ENCODE measurements around the gene ST3GAL4. TPM values are rescaled to one million over a fixed set of nuclear protein-coding genes. Genes with fewer than 3 reads are reported as not detected.
"Not testable (repeated sequence)": the region's sequence is repeated elsewhere in the genome, so short reads cannot be mapped to it uniquely, and the experiment has no call there.

Gene ST3GAL4
- total and polyA plus RNA-seq, 5 experiments from 2014 or later, result 1.1 to 6.6 (median 2.1) TPM

DNA sequence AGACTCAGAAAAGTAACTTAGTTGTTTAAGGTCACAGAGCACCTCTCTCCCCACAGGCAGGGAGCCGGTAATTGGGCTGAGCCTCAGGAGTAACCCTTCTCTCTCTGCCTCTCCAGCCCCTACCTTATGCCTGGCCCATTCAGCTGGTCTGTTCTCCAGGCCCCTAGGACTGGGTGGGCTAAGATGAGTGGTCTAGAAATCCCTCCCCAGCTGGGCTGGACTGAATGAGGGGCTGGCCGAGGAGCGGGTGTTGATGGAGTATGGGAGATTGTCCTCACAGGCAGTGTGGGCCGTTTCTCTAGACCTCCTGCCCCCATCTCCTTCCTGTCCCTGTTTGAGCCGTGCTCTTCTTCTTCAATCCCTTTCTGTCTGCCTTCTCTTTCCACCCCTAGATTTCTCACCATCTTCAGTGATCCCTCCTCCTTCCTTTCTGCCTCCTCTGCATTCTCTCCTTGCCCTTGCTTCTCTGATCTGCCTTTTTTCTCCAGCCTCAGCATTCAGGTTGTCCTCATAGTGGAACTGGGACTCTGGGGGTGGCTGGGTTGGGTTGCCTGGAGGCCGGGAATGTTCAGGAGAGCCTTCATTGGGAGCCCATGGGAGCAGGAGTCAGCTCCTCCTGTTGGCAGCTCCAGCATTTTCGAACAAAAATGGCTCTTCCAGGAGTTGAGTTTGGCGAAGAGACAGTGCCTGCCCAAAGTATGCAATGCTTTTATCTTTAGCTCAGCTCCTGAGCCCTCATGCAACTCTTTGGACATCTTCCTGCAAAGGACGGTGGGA, 7.6 kb downstream of the ST3GAL4 start:
- DNase-seq (no peak), ATAC-seq (no peak)
- H3K4me1 Mint-ChIP-seq, result peaks cover 0 to 10% (median 7%) of the 10 kb centered on the region in 4 donors
- no peak overlapping the region for H3K4me3 Mint-ChIP-seq
- H3K27me3 Mint-ChIP-seq, result no peaks in the 10 kb centered on the region
- peak overlapping the region in 1 of 10 donors; percentile 33 for H3K27ac Mint-ChIP-seq
- H3K36me3 Mint-ChIP-seq, result no peaks in the 10 kb centered on the region
- H3K9me3 Mint-ChIP-seq, result no peaks in the 10 kb centered on the region
- POLR2A ChIA-PET, result no interaction called here

DNA sequence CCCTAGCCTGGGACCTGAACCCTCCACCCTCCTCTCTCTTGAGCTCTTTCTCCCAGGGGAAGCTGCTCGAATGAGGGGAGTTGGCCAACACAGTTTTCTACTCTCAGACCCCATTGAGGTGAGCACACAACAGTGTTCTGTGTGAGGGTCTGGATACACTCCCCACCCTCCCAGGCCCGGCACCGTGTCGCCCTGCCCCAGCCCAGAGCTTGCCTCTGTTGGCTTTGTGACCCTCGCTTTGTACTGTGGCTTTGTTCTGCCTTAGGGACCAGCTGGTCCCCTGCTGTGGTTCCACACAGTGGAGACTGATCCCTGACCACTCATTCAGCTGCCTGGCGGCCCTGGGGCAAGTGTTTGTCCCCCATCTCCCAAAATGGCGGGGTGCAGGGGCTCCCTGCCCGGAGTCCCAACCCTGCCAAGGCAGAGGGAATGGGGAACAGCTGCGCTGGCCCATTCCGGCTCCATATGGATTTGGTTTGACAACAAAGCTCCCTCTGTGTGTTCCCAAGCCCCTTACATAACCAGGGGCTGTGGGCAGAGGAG, 8.3 kb downstream of the ST3GAL4 start:
- Mint-ChIP-seq H3K4me3 (no peak overlapping the region), H3K36me3 (no peaks in the 10 kb centered on the region), H3K4me1 (peaks cover 0 to 11% (median 7%) of the 10 kb centered on the region in 4 donors), H3K27me3 (no peaks in the 10 kb centered on the region), H3K9me3 (no peaks in the 10 kb centered on the region), H3K27ac (no peak overlapping the region)
- ATAC-seq (no peak), DNase-seq (no peak)
- POLR2A ChIA-PET, result no interaction called here

DNA sequence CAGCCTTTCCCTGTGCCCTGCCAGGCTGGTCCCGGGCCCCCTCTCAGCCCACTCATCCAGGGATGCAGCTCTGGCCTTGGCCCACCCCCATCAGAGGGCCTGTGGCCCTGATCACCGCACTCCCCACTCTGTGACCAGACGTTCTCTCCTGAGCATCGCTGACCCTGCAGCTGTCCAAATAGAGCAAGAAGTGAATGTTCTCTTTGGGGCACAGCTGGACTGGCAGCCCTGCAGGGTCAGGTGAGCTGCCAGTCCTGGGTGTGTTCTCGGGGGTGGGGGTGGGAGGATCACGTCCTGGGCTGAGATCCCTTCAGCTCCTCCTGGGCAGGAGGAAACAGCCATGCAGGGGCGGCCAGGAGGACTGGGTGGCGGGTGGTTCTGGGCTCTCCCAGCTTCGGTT, 9.2 kb downstream of the ST3GAL4 start:
- H3K27me3 Mint-ChIP-seq, DNase-seq, H3K9me3 Mint-ChIP-seq, POLR2A ChIA-PET, H3K27ac Mint-ChIP-seq, H3K36me3 Mint-ChIP-seq, ATAC-seq, H3K4me3 Mint-ChIP-seq: not testable (repeated sequence)
- peaks cover 0 to 15% (median 8%) of the 10 kb centered on the region in 4 donors for H3K4me1 Mint-ChIP-seq

GRCh38 chr11:126365508-126365907, 10.0 kb downstream of the ST3GAL4 start:
- ATAC-seq, DNase-seq, H3K27me3 Mint-ChIP-seq, H3K4me3 Mint-ChIP-seq, H3K9me3 Mint-ChIP-seq, POLR2A ChIA-PET, H3K27ac Mint-ChIP-seq, H3K36me3 Mint-ChIP-seq: not testable (repeated sequence)
- H3K4me1 Mint-ChIP-seq, result peaks cover 0 to 17% (median 8%) of the 10 kb centered on the region in 4 donors

DNA sequence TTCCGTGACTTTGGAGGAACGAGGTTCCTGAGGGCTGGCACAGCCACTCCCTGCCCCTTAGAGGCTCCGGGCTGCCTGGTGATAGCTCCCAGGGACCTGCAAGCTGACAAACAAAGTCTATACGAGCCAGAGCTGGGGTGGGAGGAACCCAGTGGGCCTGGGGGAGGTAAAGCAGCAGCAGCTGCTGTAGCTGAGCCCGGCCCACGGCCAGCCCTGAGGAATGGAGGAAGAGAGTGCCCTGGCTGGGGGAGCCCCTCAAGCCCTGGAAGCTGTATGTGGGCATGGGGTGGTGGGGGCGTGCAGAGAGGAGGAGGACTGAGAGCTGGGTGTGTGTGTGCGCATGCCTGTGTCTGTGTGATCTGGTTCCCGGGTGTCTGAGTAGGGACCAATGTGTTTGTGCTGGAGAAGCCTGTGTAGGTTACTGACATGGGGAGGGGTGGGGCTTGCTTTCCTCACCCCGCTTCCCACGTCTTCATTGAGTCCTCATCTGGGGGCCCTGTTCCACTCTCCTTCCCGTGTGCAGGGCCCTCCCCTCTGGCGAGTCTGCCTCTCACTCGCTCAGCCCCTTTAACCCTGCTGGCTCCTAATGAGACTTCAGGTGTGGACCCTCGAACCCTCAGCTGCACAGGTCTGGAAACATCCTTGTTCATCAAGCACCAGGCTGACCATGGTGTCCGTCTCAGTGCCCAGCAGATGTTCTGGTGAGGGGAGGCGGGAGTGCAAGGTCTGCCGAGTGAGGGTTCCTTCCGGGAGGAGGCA, 10.8 kb downstream of the ST3GAL4 start:
- Mint-ChIP-seq H3K27me3 (no peaks in the 10 kb centered on the region), H3K9me3 (no peaks in the 10 kb centered on the region), H3K4me3 (peak overlapping the region in 7 of 10 donors; percentile 11 to 48 (median 36)), H3K27ac (peak overlapping the region in 2 of 10 donors; percentile 43 to 64), H3K36me3 (no peaks in the 10 kb centered on the region), H3K4me1 (peaks cover 0 to 17% (median 8%) of the 10 kb centered on the region in 4 donors)
- DNase-seq (no peak), ATAC-seq (no peak)
- POLR2A ChIA-PET, result no interaction called here

DNA sequence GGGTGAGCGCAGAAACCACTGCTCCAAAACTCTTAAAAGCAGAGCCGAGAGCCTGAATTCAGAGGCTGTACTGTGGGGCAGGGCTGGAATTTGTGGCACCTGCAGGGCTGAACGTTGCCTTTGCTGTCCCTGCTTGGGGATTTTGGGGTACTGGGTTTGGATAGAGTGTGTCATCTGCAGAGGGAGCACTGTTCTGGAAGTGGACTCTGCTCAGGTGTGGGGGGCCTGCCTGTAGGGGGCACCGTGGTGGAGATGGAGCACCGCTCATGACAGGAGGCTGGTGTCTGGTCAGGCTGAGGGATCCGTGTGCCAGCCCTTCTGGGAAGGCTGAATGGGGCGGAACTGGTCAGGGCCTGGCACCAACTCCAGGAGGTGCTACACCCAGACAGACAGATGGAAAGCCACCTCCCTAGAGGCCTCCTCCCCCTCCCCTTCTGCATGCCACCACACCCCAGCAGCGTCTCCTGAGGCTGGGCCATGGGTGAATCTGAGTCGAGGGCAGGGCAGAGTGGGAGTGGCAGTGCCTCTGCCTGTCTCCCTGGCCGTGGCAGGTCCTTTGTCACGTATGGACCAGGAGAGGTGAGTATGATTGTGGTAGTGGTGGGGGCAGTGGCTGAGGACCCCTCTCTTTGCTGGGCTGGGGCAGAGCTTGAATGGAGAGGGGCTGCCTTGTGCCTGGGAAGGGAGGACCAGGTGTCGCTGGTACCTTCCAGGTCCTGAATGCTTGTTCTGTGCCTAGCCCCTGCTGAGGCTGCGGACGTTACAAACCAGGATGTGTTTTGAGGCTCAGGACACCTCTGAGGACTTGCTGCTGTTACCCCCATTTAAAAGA, 11.6 kb downstream of the ST3GAL4 start:
- Mint-ChIP-seq H3K4me3 (peak overlapping the region in 6 of 10 donors; percentile 11 to 48 (median 40)), H3K4me1 (peaks cover 0 to 17% (median 8%) of the 10 kb centered on the region in 4 donors), H3K27ac (peak overlapping the region in 2 of 10 donors; percentile 6 to 64)
- ATAC-seq, H3K36me3 Mint-ChIP-seq, POLR2A ChIA-PET, DNase-seq, H3K9me3 Mint-ChIP-seq, H3K27me3 Mint-ChIP-seq: not testable (repeated sequence)

DNA sequence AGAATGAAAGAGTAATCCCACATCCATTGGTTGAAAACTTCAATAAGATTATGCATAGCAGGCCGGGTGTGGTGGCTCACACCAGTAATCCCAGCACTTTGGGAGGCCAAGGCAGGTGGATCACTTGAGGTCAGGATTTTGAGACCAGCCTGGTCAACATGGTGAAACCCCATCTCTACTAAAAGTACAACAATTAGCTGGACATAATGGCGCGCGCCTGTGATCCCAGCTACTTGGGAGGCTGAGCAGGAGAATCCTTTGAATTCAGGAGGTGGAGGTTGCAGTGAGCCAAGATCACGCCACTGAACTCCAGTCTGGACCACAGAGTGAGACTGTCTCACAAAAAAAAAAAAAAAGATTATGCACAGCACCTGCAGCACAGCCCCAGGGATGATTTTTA, 12.3 kb downstream of the ST3GAL4 start:
- H3K27me3 Mint-ChIP-seq, DNase-seq, POLR2A ChIA-PET, H3K36me3 Mint-ChIP-seq, ATAC-seq, H3K4me3 Mint-ChIP-seq, H3K9me3 Mint-ChIP-seq: not testable (repeated sequence)
- peaks cover 0 to 19% (median 8%) of the 10 kb centered on the region in 4 donors for H3K4me1 Mint-ChIP-seq
- peak overlapping the region in 1 of 10 donors; percentile 5 for H3K27ac Mint-ChIP-seq

DNA sequence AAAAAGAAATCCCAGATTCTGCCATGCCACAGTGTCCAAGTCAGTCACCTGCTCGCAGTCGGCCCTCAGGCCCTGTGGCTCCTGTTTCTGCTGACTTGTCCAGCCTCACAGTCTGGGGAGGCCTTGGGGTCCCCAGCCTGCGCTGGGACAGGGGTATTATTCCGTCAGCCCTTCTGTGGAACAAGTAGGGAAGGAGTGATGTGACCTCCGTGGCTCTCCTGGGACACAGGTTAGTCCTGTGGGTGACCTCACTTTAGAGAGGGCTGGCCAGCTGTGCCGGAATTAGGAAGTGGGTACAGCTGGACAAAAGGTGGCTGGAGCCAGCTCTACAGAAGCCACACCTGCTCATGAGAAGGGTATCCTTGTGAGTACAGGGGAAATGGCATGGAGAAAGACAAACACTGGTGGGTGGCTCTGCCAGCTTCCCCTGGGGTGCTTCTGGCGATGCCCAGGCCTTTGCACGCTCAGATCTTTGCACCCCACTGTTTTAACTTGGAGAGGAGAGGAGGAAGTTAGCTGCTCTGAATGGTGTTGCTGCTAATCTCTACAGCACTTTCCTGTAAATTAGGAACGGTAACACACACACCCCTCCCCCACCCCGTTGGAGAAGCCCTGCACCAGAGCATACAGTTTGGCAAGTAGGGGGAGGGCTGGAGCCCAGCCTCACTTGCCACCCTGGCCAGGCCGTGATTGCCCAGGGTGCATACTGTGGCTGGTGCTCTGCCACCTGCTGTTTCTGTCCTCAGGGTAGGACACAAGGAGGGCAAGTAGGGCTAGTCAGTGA, 13.0 kb downstream of the ST3GAL4 start:
- ATAC-seq, POLR2A ChIA-PET, H3K9me3 Mint-ChIP-seq, H3K27me3 Mint-ChIP-seq, H3K4me3 Mint-ChIP-seq, H3K36me3 Mint-ChIP-seq: not testable (repeated sequence)
- H3K27ac Mint-ChIP-seq, result peak overlapping the region in 2 of 10 donors; percentile 35 to 60
- H3K4me1 Mint-ChIP-seq, result peaks cover 0 to 21% (median 8%) of the 10 kb centered on the region in 4 donors
- peak in 1 of 10 donors; percentile 5 for DNase-seq

GRCh38 chr11:126370016-126370415, 14.5 kb downstream of the ST3GAL4 start:
- H3K4me1 Mint-ChIP-seq, result peaks cover 0 to 21% (median 8%) of the 10 kb centered on the region in 4 donors
- H3K27ac Mint-ChIP-seq, result no peak overlapping the region
- no peak for DNase-seq
- no peak for ATAC-seq
- H3K36me3 Mint-ChIP-seq, result no peaks in the 10 kb centered on the region
- H3K4me3 Mint-ChIP-seq, result no peak overlapping the region
- no peaks in the 10 kb centered on the region for H3K27me3 Mint-ChIP-seq
- POLR2A ChIA-PET, result no interaction called here
- no peaks in the 10 kb centered on the region for H3K9me3 Mint-ChIP-seq

DNA sequence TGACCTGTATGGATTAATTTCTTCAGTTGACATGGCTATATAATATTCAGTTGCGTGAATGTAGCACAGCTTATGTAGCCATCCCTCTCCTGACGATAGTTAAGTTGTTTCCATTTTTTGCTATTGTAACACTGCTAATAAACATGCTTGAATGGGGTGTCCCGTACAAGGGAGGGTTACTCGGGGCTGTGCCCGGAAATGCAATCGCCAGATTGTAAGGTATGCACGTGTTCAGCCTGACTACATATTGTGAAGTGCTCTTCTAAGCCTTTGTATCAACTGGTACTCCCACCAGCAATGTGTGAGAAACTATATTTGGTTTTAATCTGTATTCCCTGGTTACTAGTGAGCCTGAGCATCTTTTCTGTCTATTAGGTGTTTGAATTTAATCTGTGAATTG, 16.1 kb downstream of the ST3GAL4 start:
- POLR2A ChIA-PET, result no interaction called here
- no peak for DNase-seq
- H3K27ac Mint-ChIP-seq, result no peak overlapping the region
- H3K4me3 Mint-ChIP-seq, result no peak overlapping the region
- H3K9me3 Mint-ChIP-seq, result no peaks in the 10 kb centered on the region
- H3K27me3 Mint-ChIP-seq, result no peaks in the 10 kb centered on the region
- H3K4me1 Mint-ChIP-seq, result peaks cover 0 to 19% (median 4%) of the 10 kb centered on the region in 4 donors
- no peaks in the 10 kb centered on the region for H3K36me3 Mint-ChIP-seq
- ATAC-seq, result no peak

GRCh38 chr11:126373389-126374066, 18.0 kb downstream of the ST3GAL4 start:
- H3K27me3 Mint-ChIP-seq, H3K4me3 Mint-ChIP-seq, POLR2A ChIA-PET, H3K36me3 Mint-ChIP-seq, H3K9me3 Mint-ChIP-seq, H3K27ac Mint-ChIP-seq, ATAC-seq, DNase-seq: not testable (repeated sequence)
- peaks cover 0 to 12% (median 1%) of the 10 kb centered on the region in 4 donors for H3K4me1 Mint-ChIP-seq

All from naive thymus-derived CD8-positive, alpha-beta T cell (primary cell).